ENCODE data around the gene STK32B.

The STK32B gene

DNA sequence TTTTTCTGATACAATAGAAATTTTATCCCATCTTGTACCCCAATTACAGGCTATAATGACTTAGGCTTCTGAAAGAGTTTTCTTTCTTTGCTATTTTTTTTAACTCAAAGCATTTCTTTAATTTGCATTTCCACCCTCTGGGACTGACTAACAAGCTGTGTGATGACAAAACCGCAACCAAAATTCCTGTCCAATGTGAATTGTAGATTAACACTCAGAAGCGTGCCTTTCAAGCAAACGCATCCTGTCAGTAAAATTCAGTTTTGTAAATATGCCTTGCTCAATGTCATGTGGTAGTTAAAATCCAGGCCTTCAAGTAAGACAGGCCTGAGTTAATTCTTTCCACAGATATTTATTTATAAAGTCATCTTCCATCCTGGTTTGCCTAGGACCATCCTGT, 50.3 kb downstream of the STK32B start:
- TF ChIP-seq, protein P1, sequence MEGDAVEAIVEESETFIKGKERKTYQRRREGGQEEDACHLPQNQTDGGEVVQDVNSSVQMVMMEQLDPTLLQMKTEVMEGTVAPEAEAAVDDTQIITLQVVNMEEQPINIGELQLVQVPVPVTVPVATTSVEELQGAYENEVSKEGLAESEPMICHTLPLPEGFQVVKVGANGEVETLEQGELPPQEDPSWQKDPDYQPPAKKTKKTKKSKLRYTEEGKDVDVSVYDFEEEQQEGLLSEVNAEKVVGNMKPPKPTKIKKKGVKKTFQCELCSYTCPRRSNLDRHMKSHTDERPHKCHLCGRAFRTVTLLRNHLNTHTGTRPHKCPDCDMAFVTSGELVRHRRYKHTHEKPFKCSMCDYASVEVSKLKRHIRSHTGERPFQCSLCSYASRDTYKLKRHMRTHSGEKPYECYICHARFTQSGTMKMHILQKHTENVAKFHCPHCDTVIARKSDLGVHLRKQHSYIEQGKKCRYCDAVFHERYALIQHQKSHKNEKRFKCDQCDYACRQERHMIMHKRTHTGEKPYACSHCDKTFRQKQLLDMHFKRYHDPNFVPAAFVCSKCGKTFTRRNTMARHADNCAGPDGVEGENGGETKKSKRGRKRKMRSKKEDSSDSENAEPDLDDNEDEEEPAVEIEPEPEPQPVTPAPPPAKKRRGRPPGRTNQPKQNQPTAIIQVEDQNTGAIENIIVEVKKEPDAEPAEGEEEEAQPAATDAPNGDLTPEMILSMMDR (conservative IDR thresholded peaks at IDR 0.05; ENCODE audit: low read length) = no peak
- no peak for TF ChIP-seq EZH2phosphoT487 (IDR thresholded peaks at IDR 0.05; ENCODE audit: borderline replicate concordance)
- no peak overlapping the region for H3K9ac ChIP-seq (ENCODE audit: low read depth, low read length, poor library complexity, severe bottlenecking)

GRCh38 chr4:5110901-5111300, 59.6 kb downstream of the STK32B start:
- Histone ChIP-seq H3K4me2 (ENCODE audit: low read depth, low read length, poor library complexity, severe bottlenecking) (no peak overlapping the region), H3K4me1 (ENCODE audit: insufficient read depth, low read length, poor library complexity, severe bottlenecking) (no peaks in the 10 kb centered on the region), H3K9me2 (replicated peaks; ENCODE audit: low read depth, low read length) (no peaks in the 10 kb centered on the region), H3K4me3 (ENCODE audit: low read length, poor library complexity, severe bottlenecking) (no peak overlapping the region), H3K79me2 (ENCODE audit: insufficient read depth, low read length) (no peaks in the 10 kb centered on the region), H3K9me3 (ENCODE audit: insufficient read depth, low read depth, low read length) (peaks cover 3% of the 10 kb centered on the region; the same call in 1 of the 2 replicates), H3K36me3 (ENCODE audit: insufficient read depth, low read length) (no peaks in the 10 kb centered on the region), H3K27me3 (ENCODE audit: insufficient read depth, low read length, poor library complexity, severe bottlenecking) (no peaks in the 10 kb centered on the region), H4K20me1 (ENCODE audit: insufficient read depth, low read length, poor library complexity, severe bottlenecking) (no peaks in the 10 kb centered on the region), H3F3A (ENCODE audit: low read depth) (no peaks in the 10 kb centered on the region), H2AFZ (ENCODE audit: low read length) (no peak overlapping the region), H3K9ac (ENCODE audit: low read depth, low read length, poor library complexity, severe bottlenecking) (no peak overlapping the region)
- TF ChIP-seq EZH2phosphoT487 (IDR thresholded peaks at IDR 0.05; ENCODE audit: borderline replicate concordance) = no peak
- TF ChIP-seq, protein P1 (conservative IDR thresholded peaks at IDR 0.05; ENCODE audit: low read length) = no peak

More for the DNA sequence above, 50.3 kb downstream of the STK32B start:
- no peak overlapping the region for H3K4me2 ChIP-seq (ENCODE audit: low read depth, low read length, poor library complexity, severe bottlenecking)
- H3K9me3 ChIP-seq (ENCODE audit: insufficient read depth, low read depth, low read length) = 0 out of 2 replicates have a peak, but pooled peaks cover under 1% of the 10 kb centered on the region
- H2AFZ ChIP-seq (ENCODE audit: low read length) = no peak overlapping the region
- H3K79me2 ChIP-seq (ENCODE audit: insufficient read depth, low read length) = no peaks in the 10 kb centered on the region
- H3K4me3 ChIP-seq (ENCODE audit: low read length, poor library complexity, severe bottlenecking) = no peak overlapping the region
- H3K9me2 ChIP-seq (replicated peaks; ENCODE audit: low read depth, low read length) = no peaks in the 10 kb centered on the region
- no peaks in the 10 kb centered on the region for H3K27me3 ChIP-seq (ENCODE audit: insufficient read depth, low read length, poor library complexity, severe bottlenecking)
- H3K4me1 ChIP-seq (ENCODE audit: insufficient read depth, low read length, poor library complexity, severe bottlenecking) = no peaks in the 10 kb centered on the region
- no peaks in the 10 kb centered on the region for H4K20me1 ChIP-seq (ENCODE audit: insufficient read depth, low read length, poor library complexity, severe bottlenecking)
- H3K36me3 ChIP-seq (ENCODE audit: insufficient read depth, low read length) = no peaks in the 10 kb centered on the region
- no peaks in the 10 kb centered on the region for H3F3A ChIP-seq (ENCODE audit: low read depth)

DNA sequence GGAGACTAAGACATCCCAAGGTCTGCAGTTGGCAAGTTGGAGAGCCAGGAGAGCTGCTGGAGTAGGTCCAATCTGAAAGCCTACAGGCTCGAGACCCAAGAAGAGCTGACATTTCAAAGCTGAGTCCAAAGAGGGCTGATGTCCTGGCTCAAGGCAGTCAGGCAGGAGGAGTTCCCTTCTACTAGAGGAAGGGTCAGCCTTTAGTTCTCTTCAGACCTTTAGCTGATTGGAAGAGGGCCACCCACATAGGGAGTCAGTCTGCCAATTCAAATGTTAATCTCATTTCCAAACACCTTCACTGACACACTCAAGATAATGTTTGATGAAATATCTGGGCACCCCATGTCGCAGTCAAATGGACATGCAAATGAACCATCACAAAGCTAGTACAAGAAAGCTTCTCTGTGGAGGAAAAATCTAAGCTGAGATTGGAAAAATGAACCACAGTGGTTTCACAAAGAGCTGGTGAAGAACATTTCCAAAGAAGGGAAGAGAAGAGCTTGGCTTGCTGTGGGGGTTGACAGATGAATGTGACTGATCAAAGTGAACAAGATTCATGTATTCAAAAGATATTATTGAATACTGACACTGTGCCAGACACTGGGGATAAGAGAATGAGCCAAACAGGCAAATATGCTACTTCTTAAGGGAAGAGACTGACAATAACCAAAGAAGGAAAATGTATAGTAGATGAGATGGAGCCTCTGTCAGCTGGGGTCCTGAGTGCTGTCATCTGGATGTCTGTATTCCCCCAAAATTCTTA, 61.2 kb downstream of the STK32B start:
- no peak overlapping the region for H3K4me3 ChIP-seq (ENCODE audit: low read length, poor library complexity, severe bottlenecking)
- H3F3A ChIP-seq (ENCODE audit: low read depth) = no peaks in the 10 kb centered on the region
- no peaks in the 10 kb centered on the region for H3K4me1 ChIP-seq (ENCODE audit: insufficient read depth, low read length, poor library complexity, severe bottlenecking)
- TF ChIP-seq, protein P1 (conservative IDR thresholded peaks at IDR 0.05; ENCODE audit: low read length) = no peak
- TF ChIP-seq EZH2phosphoT487 (IDR thresholded peaks at IDR 0.05; ENCODE audit: borderline replicate concordance) = no peak
- H2AFZ ChIP-seq (ENCODE audit: low read length) = no peak overlapping the region
- no peak overlapping the region for H3K4me2 ChIP-seq (ENCODE audit: low read depth, low read length, poor library complexity, severe bottlenecking)
- no peaks in the 10 kb centered on the region for H3K9me2 ChIP-seq (replicated peaks; ENCODE audit: low read depth, low read length)
- H3K27me3 ChIP-seq (ENCODE audit: insufficient read depth, low read length, poor library complexity, severe bottlenecking) = no peaks in the 10 kb centered on the region
- H3K36me3 ChIP-seq (ENCODE audit: insufficient read depth, low read length) = no peaks in the 10 kb centered on the region
- no peaks in the 10 kb centered on the region for H3K9me3 ChIP-seq (ENCODE audit: insufficient read depth, low read depth, low read length)
- H3K79me2 ChIP-seq (ENCODE audit: insufficient read depth, low read length) = no peaks in the 10 kb centered on the region
- no peak overlapping the region for H3K9ac ChIP-seq (ENCODE audit: low read depth, low read length, poor library complexity, severe bottlenecking)
- H4K20me1 ChIP-seq (ENCODE audit: insufficient read depth, low read length, poor library complexity, severe bottlenecking) = no peaks in the 10 kb centered on the region

Data from Loucy (cell line).